Measurements from ENCODE around the gene FALEC. TPM values are rescaled to one million over a fixed set of nuclear protein-coding genes. Genes with fewer than 3 reads are reported as not detected.

The FALEC gene
- total and polyA plus RNA-seq, 9 of the 15 experiments (the other 6 are each of a cell fraction or from before 2014, with no cell fraction given) = 0.15 to 1.8 (median 0.53) TPM; not detected in 5

DNA sequence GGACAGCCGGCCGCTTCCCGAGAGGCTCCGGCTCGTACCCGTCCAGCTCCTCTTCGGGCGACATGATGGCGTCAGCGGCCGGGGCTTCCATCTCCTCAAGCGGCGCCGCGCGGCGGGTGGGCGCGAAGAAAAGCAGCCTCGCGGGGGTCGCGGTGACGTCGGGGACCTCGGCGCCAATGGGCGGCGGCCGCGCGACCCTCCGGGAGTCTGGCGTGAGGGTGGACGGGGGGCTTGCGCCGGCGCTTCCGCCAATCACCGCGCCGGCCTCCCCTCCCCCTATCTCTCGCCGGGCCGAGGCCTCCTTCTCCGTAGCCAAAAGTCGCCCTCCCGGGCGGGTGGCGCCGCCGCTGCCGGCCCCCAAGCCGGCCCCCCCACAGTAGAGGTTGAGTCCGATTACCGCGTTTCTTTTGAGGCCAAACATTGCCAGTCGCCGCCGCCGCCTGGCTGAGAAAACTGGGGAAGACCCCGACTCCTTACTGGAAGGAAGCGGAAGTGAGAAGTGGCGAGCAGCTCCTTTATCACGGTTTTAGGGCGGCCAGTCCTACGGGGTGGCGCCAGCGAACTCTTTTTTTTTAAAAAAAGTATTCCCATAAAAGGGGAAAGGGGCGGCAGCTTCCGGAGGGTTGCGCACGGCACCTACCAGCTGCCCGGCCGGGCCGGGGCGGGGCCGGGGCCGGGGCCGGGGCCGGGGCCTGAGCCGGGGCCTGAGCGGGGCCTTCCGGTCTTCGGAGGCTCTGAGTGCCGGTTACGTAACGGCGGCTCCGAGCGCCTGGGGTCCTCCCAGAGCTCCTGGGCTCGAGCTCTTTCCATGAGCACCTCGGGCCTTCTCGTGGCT, 63.8 kb downstream of the FALEC start, which contains the start of gene MCL1 (continued):
- TF ChIP-seq TGIF2 (CRISPR knock-in tag; IDR thresholded peaks at IDR 0.05) = peak; percentile 92
- TF ChIP-seq HIVEP1 (CRISPR knock-in tag; IDR thresholded peaks at IDR 0.05) = no peak
- peak; percentile 8 to 47 for TF ChIP-seq E2F6 (IDR thresholded peaks at IDR 0.05; ENCODE audit: borderline replicate concordance in 1 of 2, extremely low read depth in 1 of 2, insufficient read depth in 1 of 2, insufficient read length in 1 of 2, low read depth in 1 of 2, low read length in 1 of 2, poor library complexity in 1 of 2, severe bottlenecking in 1 of 2)
- TF ChIP-seq ZSCAN29 (IDR thresholded peaks at IDR 0.05) = no peak; the same call in 1 of the 2 replicates
- TF ChIP-seq ZNF436 (CRISPR knock-in tag; IDR thresholded peaks at IDR 0.05) = no peak
- TF ChIP-seq ZNF282 (CRISPR knock-in tag; IDR thresholded peaks at IDR 0.05) = no peak
- TF ChIP-seq POLR2H (tag; IDR thresholded peaks at IDR 0.05; ENCODE audit: low read depth) = peak; percentile 98
- no peak for TF ChIP-seq ZNF324 (CRISPR knock-in tag; IDR thresholded peaks at IDR 0.05)
- peak; percentile 94 for TF ChIP-seq PCBP2 (IDR thresholded peaks at IDR 0.05; ENCODE audit: low read depth, low read length, poor library complexity, severe bottlenecking)
- TF ChIP-seq TRIM24 (IDR thresholded peaks at IDR 0.05) = no peak
- peak; percentile 45 for TF ChIP-seq NCOA4 (IDR thresholded peaks at IDR 0.05; ENCODE audit: partially characterized antibody)
- TF ChIP-seq YY1 (IDR thresholded peaks at IDR 0.05; ENCODE audit: borderline replicate concordance in 1 of 3, control insufficient read depth in 1 of 3, extremely low read depth in 1 of 3, insufficient read depth in 3 of 3, insufficient read length in 1 of 3, insufficient replicate concordance in 2 of 3, low read depth in 1 of 3, low read length in 2 of 3) = peak; percentile 17 to 43 (median 40)
- no peak for TF ChIP-seq HMG20B (CRISPR knock-in tag; IDR thresholded peaks at IDR 0.05)
- peak; percentile 92 for TF ChIP-seq PHF8 (IDR thresholded peaks at IDR 0.05; ENCODE audit: borderline replicate concordance, low read length)
- peak; percentile 94 for TF ChIP-seq ETV5 (CRISPR knock-in tag; IDR thresholded peaks at IDR 0.05; ENCODE audit: low read depth)
- TF ChIP-seq NR1H2 (CRISPR knock-in tag; IDR thresholded peaks at IDR 0.05) = no peak
- no peak for TF ChIP-seq RAD51 (IDR thresholded peaks at IDR 0.05; ENCODE audit: borderline replicate concordance, low read depth)
- TF ChIP-seq STAT6 (CRISPR knock-in tag; IDR thresholded peaks at IDR 0.05) = no peak
- no peak for TF ChIP-seq ELK3 (CRISPR knock-in tag; IDR thresholded peaks at IDR 0.05)
- TF ChIP-seq CTBP1 (IDR thresholded peaks at IDR 0.05; ENCODE audit: borderline replicate concordance) = 0 out of 2 replicates have a peak, but pooled peaks have one; percentile 20
- TF ChIP-seq ZNF408 (CRISPR knock-in tag; IDR thresholded peaks at IDR 0.05; ENCODE audit: low read depth) = no peak
- TF ChIP-seq MAX (CRISPR knock-in tag; IDR thresholded peaks at IDR 0.05) = no peak
- TF ChIP-seq HOXB6 (CRISPR knock-in tag; IDR thresholded peaks at IDR 0.05; ENCODE audit: borderline replicate concordance) = no peak

All from K562 (cell line).